Measurements from ENCODE around the gene CTBP2.

CTBP2 gene

GRCh38 chr10:124984376-124984775 is 176.0 kb downstream of the CTBP2 start:
- Histone ChIP-seq H3K27me3 (ENCODE audit: control insufficient read depth in 2 of 2, insufficient read depth in 2 of 2, low read length in 2 of 2) (no peaks in the 10 kb centered on the region), H3K9me3 (ENCODE audit: control insufficient read depth in 2 of 2, low read length in 2 of 2) (no peaks in the 10 kb centered on the region), H3K36me3 (ENCODE audit: control insufficient read depth in 2 of 2, insufficient read depth in 2 of 2, low read length in 2 of 2) (peaks cover 42 to 43% of the 10 kb centered on the region in 2 donors), H3K27ac (ENCODE audit: low read depth in 2 of 2, low read length in 2 of 2) (no peak overlapping the region), H3K4me1 (ENCODE audit: control insufficient read depth in 2 of 2, insufficient read depth in 2 of 2, low read length in 2 of 2) (no peaks in the 10 kb centered on the region), H3K9ac (ENCODE audit: low read depth in 1 of 2, low read length in 2 of 2) (no peak overlapping the region), H3K4me3 (ENCODE audit: low read length in 2 of 2) (no peak overlapping the region)

DNA sequence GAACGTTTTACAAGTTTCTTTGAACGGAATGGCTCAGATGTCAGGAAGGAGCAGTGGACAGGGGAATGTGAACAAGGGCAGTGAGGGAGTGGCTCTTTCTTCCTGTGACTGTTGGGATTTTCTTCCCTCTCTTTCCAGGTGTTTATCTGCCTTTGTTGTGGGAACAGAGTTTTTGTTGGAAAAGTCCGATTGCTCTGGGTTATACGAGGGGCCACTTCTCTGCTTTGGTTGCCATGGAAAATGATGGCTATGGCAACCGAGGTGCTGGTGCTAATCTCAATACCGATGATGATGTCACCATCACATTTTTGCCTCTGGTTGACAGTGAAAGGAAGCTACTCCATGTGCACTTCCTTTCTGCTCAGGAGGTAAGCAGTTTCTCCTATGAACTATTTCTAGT is 177.0 kb downstream of the CTBP2 start:
- Histone ChIP-seq H3K36me3 (ENCODE audit: control insufficient read depth in 2 of 2, insufficient read depth in 2 of 2, low read length in 2 of 2) (peaks cover 41 to 42% of the 10 kb centered on the region in 2 donors), H3K4me1 (ENCODE audit: control insufficient read depth in 2 of 2, insufficient read depth in 2 of 2, low read length in 2 of 2) (no peaks in the 10 kb centered on the region), H3K27ac (ENCODE audit: low read depth in 2 of 2, low read length in 2 of 2) (no peak overlapping the region), H3K4me3 (ENCODE audit: low read length in 2 of 2) (no peak overlapping the region), H3K9me3 (ENCODE audit: control insufficient read depth in 2 of 2, low read length in 2 of 2) (no peaks in the 10 kb centered on the region), H3K27me3 (ENCODE audit: control insufficient read depth in 2 of 2, insufficient read depth in 2 of 2, low read length in 2 of 2) (no peaks in the 10 kb centered on the region), H3K9ac (ENCODE audit: low read depth in 1 of 2, low read length in 2 of 2) (no peak overlapping the region)

DNA sequence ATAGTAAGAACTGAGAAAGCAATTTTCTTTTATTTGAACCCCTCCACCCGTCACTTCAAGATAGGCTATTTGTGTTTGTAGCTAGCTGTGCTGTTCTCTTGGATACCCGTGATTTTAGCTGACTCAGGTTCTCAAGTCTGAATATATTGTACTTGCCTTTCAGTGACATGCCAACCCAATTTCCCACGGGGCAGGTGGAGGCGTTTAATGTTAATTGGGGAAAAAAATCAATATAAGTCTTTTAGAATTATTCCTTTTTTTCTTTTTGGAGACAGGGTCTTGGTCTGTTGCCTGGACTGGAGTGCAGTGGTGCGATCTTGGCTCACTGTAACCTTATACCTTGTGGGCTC is 182.0 kb downstream of the CTBP2 start:
- Histone ChIP-seq H3K27ac (ENCODE audit: low read depth in 2 of 2, low read length in 2 of 2) (no peak overlapping the region), H3K9me3 (ENCODE audit: control insufficient read depth in 2 of 2, low read length in 2 of 2) (no peaks in the 10 kb centered on the region), H3K27me3 (ENCODE audit: control insufficient read depth in 2 of 2, insufficient read depth in 2 of 2, low read length in 2 of 2) (no peaks in the 10 kb centered on the region), H3K36me3 (ENCODE audit: control insufficient read depth in 2 of 2, insufficient read depth in 2 of 2, low read length in 2 of 2) (peaks cover 28 to 33% of the 10 kb centered on the region in 2 donors), H3K4me3 (ENCODE audit: low read length in 2 of 2) (no peak overlapping the region), H3K4me1 (ENCODE audit: control insufficient read depth in 2 of 2, insufficient read depth in 2 of 2, low read length in 2 of 2) (no peaks in the 10 kb centered on the region), H3K9ac (ENCODE audit: low read depth in 1 of 2, low read length in 2 of 2) (no peak overlapping the region)

GRCh38 chr10:124977648-124978375 is 182.6 kb downstream of the CTBP2 start:
- Histone ChIP-seq H3K9me3 (ENCODE audit: control insufficient read depth in 2 of 2, low read length in 2 of 2) (no peaks in the 10 kb centered on the region), H3K36me3 (ENCODE audit: control insufficient read depth in 2 of 2, insufficient read depth in 2 of 2, low read length in 2 of 2) (peaks cover 24 to 29% of the 10 kb centered on the region in 2 donors), H3K27ac (ENCODE audit: low read depth in 2 of 2, low read length in 2 of 2) (no peak overlapping the region), H3K4me3 (ENCODE audit: low read length in 2 of 2) (no peak overlapping the region), H3K27me3 (ENCODE audit: control insufficient read depth in 2 of 2, insufficient read depth in 2 of 2, low read length in 2 of 2) (no peaks in the 10 kb centered on the region), H3K9ac (ENCODE audit: low read depth in 1 of 2, low read length in 2 of 2) (no peak overlapping the region), H3K4me1 (ENCODE audit: control insufficient read depth in 2 of 2, insufficient read depth in 2 of 2, low read length in 2 of 2) (no peaks in the 10 kb centered on the region)

DNA sequence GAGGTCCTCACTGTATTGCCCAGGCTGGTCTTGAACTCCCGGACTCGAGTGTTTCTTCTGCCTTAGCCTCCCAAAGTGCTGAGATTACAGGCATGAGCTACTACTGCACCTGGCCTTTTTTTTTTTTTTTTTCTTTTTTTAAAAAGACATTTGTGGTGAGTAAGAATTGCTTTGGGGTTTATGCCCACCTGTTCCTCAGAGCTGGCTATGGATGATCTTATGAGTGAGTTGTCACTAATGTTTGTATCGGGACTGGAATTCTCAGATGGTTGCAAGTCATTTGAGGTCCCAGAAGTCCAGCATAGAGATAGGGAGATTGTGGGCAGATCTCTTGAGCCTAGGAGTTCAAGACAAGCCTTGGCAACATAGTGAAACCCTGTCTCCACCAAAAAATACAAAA is 183.2 kb downstream of the CTBP2 start:
- Histone ChIP-seq H3K4me3 (ENCODE audit: low read length in 2 of 2) (no peak overlapping the region), H3K27ac (ENCODE audit: low read depth in 2 of 2, low read length in 2 of 2) (no peak overlapping the region), H3K36me3 (ENCODE audit: control insufficient read depth in 2 of 2, insufficient read depth in 2 of 2, low read length in 2 of 2) (peaks cover 18 to 25% of the 10 kb centered on the region in 2 donors)

DNA sequence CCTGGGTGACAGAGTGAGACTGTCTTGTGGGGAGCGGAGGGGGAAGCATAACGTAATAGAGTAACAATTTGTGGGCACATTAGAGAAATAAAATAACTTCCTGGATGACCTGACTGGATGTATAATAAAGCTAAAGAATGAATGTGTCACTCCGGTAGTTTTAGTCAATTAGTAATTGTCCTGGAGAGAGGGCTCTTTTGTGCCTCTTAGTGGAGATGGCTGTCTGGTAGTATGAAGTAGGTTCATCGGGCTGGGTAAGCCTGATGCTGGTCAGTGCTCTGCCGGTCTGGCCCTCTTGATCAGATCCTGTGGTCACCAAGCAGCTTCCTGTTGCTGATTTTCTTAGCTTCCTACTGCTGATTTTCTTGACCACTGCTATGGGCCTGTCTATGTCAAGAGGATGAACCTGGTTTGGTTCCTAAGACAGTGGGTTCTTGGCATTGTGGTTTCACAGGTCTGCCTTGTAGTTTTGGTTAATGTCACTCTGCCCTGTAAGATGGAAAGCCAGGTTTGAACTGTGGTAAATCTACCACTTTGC is 184.3 kb downstream of the CTBP2 start:
- no peak overlapping the region for H3K9ac ChIP-seq (ENCODE audit: low read depth in 1 of 2, low read length in 2 of 2)

More for the DNA sequence above, 183.2 kb downstream of the CTBP2 start:
- Histone ChIP-seq H3K27me3 (ENCODE audit: control insufficient read depth in 2 of 2, insufficient read depth in 2 of 2, low read length in 2 of 2) (no peaks in the 10 kb centered on the region), H3K4me1 (ENCODE audit: control insufficient read depth in 2 of 2, insufficient read depth in 2 of 2, low read length in 2 of 2) (no peaks in the 10 kb centered on the region), H3K9ac (ENCODE audit: low read depth in 1 of 2, low read length in 2 of 2) (no peak overlapping the region), H3K9me3 (ENCODE audit: control insufficient read depth in 2 of 2, low read length in 2 of 2) (no peaks in the 10 kb centered on the region)

GRCh38 chr10:124974131-124974530 is 186.2 kb downstream of the CTBP2 start:
- Histone ChIP-seq H3K27me3 (ENCODE audit: control insufficient read depth in 2 of 2, insufficient read depth in 2 of 2, low read length in 2 of 2) (no peaks in the 10 kb centered on the region), H3K9ac (ENCODE audit: low read depth in 1 of 2, low read length in 2 of 2) (no peak overlapping the region), H3K9me3 (ENCODE audit: control insufficient read depth in 2 of 2, low read length in 2 of 2) (no peaks in the 10 kb centered on the region), H3K27ac (ENCODE audit: low read depth in 2 of 2, low read length in 2 of 2) (no peak overlapping the region), H3K4me1 (ENCODE audit: control insufficient read depth in 2 of 2, insufficient read depth in 2 of 2, low read length in 2 of 2) (peaks cover 0 to 2% of the 10 kb centered on the region in 2 donors), H3K4me3 (ENCODE audit: low read length in 2 of 2) (no peak overlapping the region), H3K36me3 (ENCODE audit: control insufficient read depth in 2 of 2, insufficient read depth in 2 of 2, low read length in 2 of 2) (peaks cover 15 to 22% of the 10 kb centered on the region in 2 donors)

More for the DNA sequence above, 184.3 kb downstream of the CTBP2 start:
- H3K4me3 ChIP-seq (ENCODE audit: low read length in 2 of 2) = no peak overlapping the region
- H3K27ac ChIP-seq (ENCODE audit: low read depth in 2 of 2, low read length in 2 of 2) = no peak overlapping the region
- peaks cover 15 to 19% of the 10 kb centered on the region in 2 donors for H3K36me3 ChIP-seq (ENCODE audit: control insufficient read depth in 2 of 2, insufficient read depth in 2 of 2, low read length in 2 of 2)
- no peaks in the 10 kb centered on the region for H3K27me3 ChIP-seq (ENCODE audit: control insufficient read depth in 2 of 2, insufficient read depth in 2 of 2, low read length in 2 of 2)
- H3K4me1 ChIP-seq (ENCODE audit: control insufficient read depth in 2 of 2, insufficient read depth in 2 of 2, low read length in 2 of 2) = no peaks in the 10 kb centered on the region
- no peaks in the 10 kb centered on the region for H3K9me3 ChIP-seq (ENCODE audit: control insufficient read depth in 2 of 2, low read length in 2 of 2)

DNA sequence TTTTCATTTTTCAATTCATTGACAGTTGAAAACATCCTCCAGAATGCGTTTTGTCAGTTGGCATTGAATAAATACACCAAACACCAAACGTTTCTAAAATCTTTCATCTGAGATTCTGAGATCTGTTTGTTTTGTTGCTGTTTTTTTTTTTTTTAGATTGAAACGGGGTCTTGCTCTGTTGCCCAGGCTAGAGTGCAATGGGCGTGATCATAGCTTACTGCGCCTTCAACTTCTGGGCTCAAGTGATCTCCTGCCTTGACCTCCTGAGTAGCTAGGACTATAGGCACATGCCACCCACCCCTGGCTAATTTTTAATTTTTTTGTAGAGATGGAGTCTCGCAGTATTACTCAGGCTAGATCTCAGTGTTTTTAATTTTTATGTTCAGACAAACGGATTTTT is 187.7 kb downstream of the CTBP2 start:
- Histone ChIP-seq H3K9me3 (ENCODE audit: control insufficient read depth in 2 of 2, low read length in 2 of 2) (no peaks in the 10 kb centered on the region), H3K4me3 (ENCODE audit: low read length in 2 of 2) (no peak overlapping the region), H3K27me3 (ENCODE audit: control insufficient read depth in 2 of 2, insufficient read depth in 2 of 2, low read length in 2 of 2) (no peaks in the 10 kb centered on the region), H3K27ac (ENCODE audit: low read depth in 2 of 2, low read length in 2 of 2) (no peak overlapping the region), H3K4me1 (ENCODE audit: control insufficient read depth in 2 of 2, insufficient read depth in 2 of 2, low read length in 2 of 2) (peaks cover 0 to 2% of the 10 kb centered on the region in 2 donors), H3K36me3 (ENCODE audit: control insufficient read depth in 2 of 2, insufficient read depth in 2 of 2, low read length in 2 of 2) (peaks cover 15 to 29% of the 10 kb centered on the region in 2 donors), H3K9ac (ENCODE audit: low read depth in 1 of 2, low read length in 2 of 2) (no peak overlapping the region)

GRCh38 chr10:124971276-124971675 is 189.1 kb downstream of the CTBP2 start:
- H3K36me3 ChIP-seq (ENCODE audit: control insufficient read depth in 2 of 2, insufficient read depth in 2 of 2, low read length in 2 of 2) = peaks cover 25 to 40% of the 10 kb centered on the region in 2 donors
- H3K9ac ChIP-seq (ENCODE audit: low read depth in 1 of 2, low read length in 2 of 2) = no peak overlapping the region
- H3K27me3 ChIP-seq (ENCODE audit: control insufficient read depth in 2 of 2, insufficient read depth in 2 of 2, low read length in 2 of 2) = no peaks in the 10 kb centered on the region
- H3K4me1 ChIP-seq (ENCODE audit: control insufficient read depth in 2 of 2, insufficient read depth in 2 of 2, low read length in 2 of 2) = peaks cover 0 to 2% of the 10 kb centered on the region in 2 donors
- no peak overlapping the region for H3K4me3 ChIP-seq (ENCODE audit: low read length in 2 of 2)
- H3K9me3 ChIP-seq (ENCODE audit: control insufficient read depth in 2 of 2, low read length in 2 of 2) = no peaks in the 10 kb centered on the region
- no peak overlapping the region for H3K27ac ChIP-seq (ENCODE audit: low read depth in 2 of 2, low read length in 2 of 2)

DNA sequence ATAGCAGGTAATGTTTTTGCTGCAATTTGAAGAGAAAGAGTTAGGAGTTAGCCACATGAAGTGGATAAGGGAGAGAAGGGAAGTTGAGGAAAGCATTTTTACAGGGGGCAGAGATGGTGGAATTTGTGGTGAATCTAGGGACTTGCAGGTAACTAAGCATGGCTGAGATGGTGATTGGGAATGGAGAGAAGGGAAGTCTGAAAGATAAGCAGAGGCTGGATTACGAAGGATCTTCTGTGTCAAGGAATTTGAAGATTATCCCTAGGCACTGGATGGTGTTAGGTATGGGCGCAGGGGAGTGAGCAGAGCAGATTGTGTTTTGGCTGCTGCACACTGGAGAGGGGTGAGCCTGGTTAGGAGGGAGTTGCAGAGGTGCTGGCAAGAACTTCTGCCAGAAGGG is 193.1 kb downstream of the CTBP2 start:
- H3K36me3 ChIP-seq (ENCODE audit: control insufficient read depth in 2 of 2, insufficient read depth in 2 of 2, low read length in 2 of 2) = peaks cover 13 to 27% of the 10 kb centered on the region in 2 donors
- no peaks in the 10 kb centered on the region for H3K9me3 ChIP-seq (ENCODE audit: control insufficient read depth in 2 of 2, low read length in 2 of 2)
- H3K4me3 ChIP-seq (ENCODE audit: low read length in 2 of 2) = no peak overlapping the region
- no peak overlapping the region for H3K9ac ChIP-seq (ENCODE audit: low read depth in 1 of 2, low read length in 2 of 2)
- peaks cover 0 to 2% of the 10 kb centered on the region in 2 donors for H3K4me1 ChIP-seq (ENCODE audit: control insufficient read depth in 2 of 2, insufficient read depth in 2 of 2, low read length in 2 of 2)
- H3K27me3 ChIP-seq (ENCODE audit: control insufficient read depth in 2 of 2, insufficient read depth in 2 of 2, low read length in 2 of 2) = no peaks in the 10 kb centered on the region
- H3K27ac ChIP-seq (ENCODE audit: low read depth in 2 of 2, low read length in 2 of 2) = no peak overlapping the region

Data from mucosa of rectum (tissue), 2 donors.